ENCODE measurements around the gene MYH11.
"Not testable (repeated sequence)": the region's sequence is repeated elsewhere in the genome, so short reads cannot be mapped to it uniquely, and the experiment has no call there.

The MYH11 gene

GRCh38 chr16:15807603-15808009 is 49.2 kb downstream of the MYH11 start:
- peak; percentile 12 for DNase-seq

GRCh38 chr16:15803618-15804017 is 53.2 kb downstream of the MYH11 start:
- no peak for DNase-seq

- DNase-seq, result no peak
Measured at GRCh38 chr16:15799851-15800495, 56.9 kb downstream of the MYH11 start.

GRCh38 chr16:15798671-15799070 is 58.2 kb downstream of the MYH11 start:
- no peak for DNase-seq

GRCh38 chr16:15796885-15797284 is 59.9 kb downstream of the MYH11 start:
- DNase-seq, result no peak

GRCh38 chr16:15795615-15796014 is 61.2 kb downstream of the MYH11 start:
- no peak for DNase-seq

GRCh38 chr16:15792563-15792971 is 64.3 kb downstream of the MYH11 start:
- peak; percentile 15 for DNase-seq

- DNase-seq, result no peak
Measured at GRCh38 chr16:15790458-15790857, 66.4 kb downstream of the MYH11 start.

GRCh38 chr16:15789816-15790215 is 67.0 kb downstream of the MYH11 start:
- not testable (repeated sequence) for DNase-seq

- no peak for DNase-seq
Measured at GRCh38 chr16:15788846-15789239, 68.0 kb downstream of the MYH11 start.

- DNase-seq, result no peak
Measured at GRCh38 chr16:15786501-15786900, 70.3 kb downstream of the MYH11 start.

- DNase-seq, result no peak
Measured at GRCh38 chr16:15785386-15786059, 71.3 kb downstream of the MYH11 start.

GRCh38 chr16:15783985-15784384 is 72.8 kb downstream of the MYH11 start:
- DNase-seq, result no peak

GRCh38 chr16:15782573-15783365 is 74.1 kb downstream of the MYH11 start:
- DNase-seq, result no peak

GRCh38 chr16:15781650-15782049 is 75.2 kb downstream of the MYH11 start:
- no peak for DNase-seq

GRCh38 chr16:15780805-15781204 is 76.0 kb downstream of the MYH11 start:
- no peak for DNase-seq

- DNase-seq, result no peak
Measured at GRCh38 chr16:15779664-15780351, 77.0 kb downstream of the MYH11 start.

GRCh38 chr16:15778999-15779614 is 77.7 kb downstream of the MYH11 start:
- no peak for DNase-seq

GRCh38 chr16:15778204-15778743 is 78.6 kb downstream of the MYH11 start:
- no peak for DNase-seq

GRCh38 chr16:15777533-15778203 is 79.2 kb downstream of the MYH11 start:
- DNase-seq, result peak; percentile 65

- no peak for DNase-seq
Measured at GRCh38 chr16:15776572-15776971, 80.3 kb downstream of the MYH11 start.
